ENCODE data around the gene SERPINA3.

SERPINA3 gene

GRCh38 chr14:94592457-94592856 lies 19.7 kb upstream of the SERPINA3 start:
- DNase-seq (ENCODE audit: low read depth, low spot score), result no peak
- no peak for TF ChIP-seq CTCF (IDR thresholded peaks at IDR 0.05; ENCODE audit: insufficient read depth, low read length, missing control alignments)
- CTCF ChIA-PET, result interaction anchor here (1.5 kb wide), 1 partner anchor 8 kb away, joined by 4 read pairs; no protein-coding TSS in a partner anchor
- POLR2A ChIA-PET, result no interaction called here
- H3K4me3 ChIP-seq (ENCODE audit: low read depth, low read length), result no peak overlapping the region

- no peak overlapping the region for H3K4me3 ChIP-seq (ENCODE audit: low read depth, low read length)
- TF ChIP-seq CTCF (IDR thresholded peaks at IDR 0.05; ENCODE audit: insufficient read depth, low read length, missing control alignments), result no peak
- DNase-seq (ENCODE audit: low read depth, low spot score), result no peak
- ChIA-PET POLR2A (no interaction called here), CTCF (no interaction called here)
Observed at GRCh38 chr14:94593376-94593748, 18.8 kb upstream of the SERPINA3 start.

- ChIA-PET POLR2A (no interaction called here), CTCF (no interaction called here)
- TF ChIP-seq CTCF (IDR thresholded peaks at IDR 0.05; ENCODE audit: insufficient read depth, low read length, missing control alignments), result no peak
- DNase-seq (ENCODE audit: low read depth, low spot score), result no peak
- no peak overlapping the region for H3K4me3 ChIP-seq (ENCODE audit: low read depth, low read length)
Observed at GRCh38 chr14:94593749-94594431, 18.3 kb upstream of the SERPINA3 start.

GRCh38 chr14:94594441-94594840 lies 17.8 kb upstream of the SERPINA3 start:
- CTCF ChIA-PET, result no interaction called here

GRCh38 chr14:94595912-94596311 lies 16.3 kb upstream of the SERPINA3 start:
- DNase-seq (ENCODE audit: low read depth, low spot score), result no peak
- ChIA-PET POLR2A (no interaction called here), CTCF (no interaction called here)
- TF ChIP-seq CTCF (IDR thresholded peaks at IDR 0.05; ENCODE audit: insufficient read depth, low read length, missing control alignments), result no peak
- H3K4me3 ChIP-seq (ENCODE audit: low read depth, low read length), result no peak overlapping the region

More at GRCh38 chr14:94594441-94594840, 17.8 kb upstream of the SERPINA3 start:
- H3K4me3 ChIP-seq (ENCODE audit: low read depth, low read length), result no peak overlapping the region
- TF ChIP-seq CTCF (IDR thresholded peaks at IDR 0.05; ENCODE audit: insufficient read depth, low read length, missing control alignments), result no peak
- POLR2A ChIA-PET, result no interaction called here
- no peak for DNase-seq (ENCODE audit: low read depth, low spot score)

- ChIA-PET POLR2A (no interaction called here), CTCF (no interaction called here)
- no peak for TF ChIP-seq CTCF (IDR thresholded peaks at IDR 0.05; ENCODE audit: insufficient read depth, low read length, missing control alignments)
- no peak for DNase-seq (ENCODE audit: low read depth, low spot score)
- H3K4me3 ChIP-seq (ENCODE audit: low read depth, low read length), result no peak overlapping the region
Observed at GRCh38 chr14:94596361-94596760, 15.8 kb upstream of the SERPINA3 start.
